ENCODE data around the gene FAM222A.

Gene FAM222A

GRCh38 chr12:109737631-109738030, 24.0 kb downstream of the FAM222A start:
- peak in 1 of 2 experiments; percentile 14 for DNase-seq
- TF ChIP-seq GATA1 (IDR thresholded peaks at IDR 0.05; ENCODE audit: low read depth, low read length) (no peak), POLR2A (IDR thresholded peaks at IDR 0.05; ENCODE audit: low read length) (no peak)

GRCh38 chr12:109738209-109738608, 24.6 kb downstream of the FAM222A start:
- TF ChIP-seq POLR2A (IDR thresholded peaks at IDR 0.05; ENCODE audit: low read length) (no peak), GATA1 (IDR thresholded peaks at IDR 0.05; ENCODE audit: low read depth, low read length) (no peak)
- DNase-seq: no peak

DNA sequence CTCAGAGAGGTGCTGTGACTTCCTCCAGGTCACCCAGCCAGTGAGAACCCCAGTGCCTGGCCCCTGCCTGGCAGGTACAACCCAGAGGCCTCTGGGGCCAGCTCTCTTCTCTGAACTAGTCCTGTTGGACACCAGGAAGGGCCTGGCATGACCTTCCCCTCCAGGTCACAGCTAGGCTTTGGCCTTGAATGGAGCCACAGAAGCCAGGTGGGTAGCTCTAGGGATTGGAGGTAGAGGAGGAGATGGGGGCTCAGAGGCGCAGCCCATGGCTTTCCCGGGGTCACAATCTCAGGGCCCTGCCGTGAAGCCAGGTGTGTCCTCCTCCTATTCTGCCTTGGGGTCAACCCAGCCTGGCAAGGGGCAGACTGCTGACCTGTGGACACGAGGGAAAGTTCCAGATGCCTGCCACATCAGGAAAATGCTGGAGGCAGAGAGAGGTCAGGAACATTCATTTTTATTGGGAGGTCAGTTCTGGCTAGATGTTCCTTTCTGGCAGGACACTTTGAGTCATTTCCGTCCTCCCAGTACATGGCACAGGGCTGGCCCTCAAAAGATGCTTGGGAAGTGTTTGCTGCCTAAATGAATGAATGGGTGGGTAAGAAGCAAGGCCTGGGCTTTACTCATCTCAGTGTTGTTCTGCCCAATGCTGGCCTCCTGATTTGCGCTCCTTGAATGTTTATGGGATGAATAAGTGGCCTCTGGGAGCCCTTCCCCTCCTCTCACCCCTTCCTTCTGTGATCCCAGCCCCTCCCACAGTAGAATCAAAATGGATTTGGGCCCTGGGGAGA, 25.4 kb downstream of the FAM222A start:
- TF ChIP-seq POLR2A (IDR thresholded peaks at IDR 0.05; ENCODE audit: low read length) (no peak), GATA1 (IDR thresholded peaks at IDR 0.05; ENCODE audit: low read depth, low read length) (no peak)
- no peak for DNase-seq

GRCh38 chr12:109739747-109740693, 26.4 kb downstream of the FAM222A start:
- TF ChIP-seq GATA1 (IDR thresholded peaks at IDR 0.05; ENCODE audit: low read depth, low read length) (no peak), POLR2A (IDR thresholded peaks at IDR 0.05; ENCODE audit: low read length) (no peak)
- DNase-seq: peak; percentile 75 to 94

DNA sequence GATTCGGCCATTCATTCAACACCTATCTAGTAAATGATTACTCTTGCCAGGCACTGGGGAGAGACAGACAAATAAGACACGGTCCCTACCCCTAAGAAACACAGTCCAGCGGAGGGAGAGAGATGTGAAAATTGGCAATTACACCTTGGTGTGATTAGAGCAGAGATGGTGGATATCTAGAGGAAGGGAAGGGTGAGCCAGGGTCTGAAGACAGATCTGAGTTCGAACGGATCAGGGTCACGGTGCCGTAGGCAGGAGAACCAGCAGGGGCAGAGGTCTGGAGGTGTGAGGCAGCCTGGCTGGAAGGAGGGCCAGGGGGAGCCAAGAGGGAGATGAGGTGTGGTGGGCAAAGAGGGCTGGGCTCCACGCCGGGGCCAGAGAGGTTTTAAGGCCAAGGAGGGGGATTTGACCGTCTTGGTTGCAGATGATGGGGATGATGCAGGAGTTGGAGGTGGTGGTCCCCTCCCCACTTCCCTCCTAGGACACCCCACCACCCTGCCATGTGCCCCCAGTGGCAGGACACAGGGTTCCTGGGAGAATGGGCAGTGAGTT, 27.1 kb downstream of the FAM222A start:
- TF ChIP-seq GATA1 (IDR thresholded peaks at IDR 0.05; ENCODE audit: low read depth, low read length) (no peak), POLR2A (IDR thresholded peaks at IDR 0.05; ENCODE audit: low read length) (no peak)
- no peak for DNase-seq

DNA sequence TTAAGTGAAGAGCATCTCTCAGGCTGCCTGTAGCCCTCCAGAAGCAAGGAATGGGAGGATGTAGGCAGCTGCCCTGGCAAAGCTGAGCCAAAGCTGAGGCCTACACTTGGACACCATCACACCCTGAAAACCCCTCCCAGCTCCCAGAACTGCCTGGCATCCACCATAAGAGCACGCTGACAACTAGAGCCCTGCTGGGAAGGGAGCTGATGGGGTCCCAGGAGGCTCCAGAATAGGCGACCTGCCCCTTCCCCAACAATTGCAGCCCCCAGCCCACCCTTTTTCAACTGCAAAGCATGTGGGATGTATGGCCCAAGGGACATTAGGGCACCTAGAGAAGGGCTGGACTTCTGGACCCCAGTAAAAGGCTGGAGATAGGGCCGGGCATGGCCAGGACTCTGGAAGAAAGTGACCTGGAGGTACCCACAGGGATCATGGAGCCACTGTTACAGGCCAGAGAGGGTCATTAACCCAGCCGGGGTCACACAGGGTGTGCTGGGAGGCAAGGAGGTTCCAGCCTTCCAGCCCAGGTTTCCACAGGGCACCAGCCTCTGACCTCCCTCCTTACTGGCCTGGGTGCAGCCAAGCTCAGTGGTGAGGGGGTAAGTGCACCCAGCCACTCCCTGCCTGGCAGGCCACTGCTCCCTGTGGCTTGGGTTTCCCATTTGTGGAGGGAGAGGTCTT, 27.8 kb downstream of the FAM222A start:
- TF ChIP-seq GATA1 (IDR thresholded peaks at IDR 0.05; ENCODE audit: low read depth, low read length): no peak
- no peak for TF ChIP-seq POLR2A (IDR thresholded peaks at IDR 0.05; ENCODE audit: low read length)
- no peak for DNase-seq

GRCh38 chr12:109741970-109742703, 28.5 kb downstream of the FAM222A start:
- TF ChIP-seq GATA1 (IDR thresholded peaks at IDR 0.05; ENCODE audit: low read depth, low read length) (no peak), POLR2A (IDR thresholded peaks at IDR 0.05; ENCODE audit: low read length) (no peak)
- DNase-seq: no peak

GRCh38 chr12:109743076-109743910, 29.7 kb downstream of the FAM222A start:
- TF ChIP-seq GATA1 (IDR thresholded peaks at IDR 0.05; ENCODE audit: low read depth, low read length) (no peak), POLR2A (IDR thresholded peaks at IDR 0.05; ENCODE audit: low read length) (no peak)
- no peak for DNase-seq

DNA sequence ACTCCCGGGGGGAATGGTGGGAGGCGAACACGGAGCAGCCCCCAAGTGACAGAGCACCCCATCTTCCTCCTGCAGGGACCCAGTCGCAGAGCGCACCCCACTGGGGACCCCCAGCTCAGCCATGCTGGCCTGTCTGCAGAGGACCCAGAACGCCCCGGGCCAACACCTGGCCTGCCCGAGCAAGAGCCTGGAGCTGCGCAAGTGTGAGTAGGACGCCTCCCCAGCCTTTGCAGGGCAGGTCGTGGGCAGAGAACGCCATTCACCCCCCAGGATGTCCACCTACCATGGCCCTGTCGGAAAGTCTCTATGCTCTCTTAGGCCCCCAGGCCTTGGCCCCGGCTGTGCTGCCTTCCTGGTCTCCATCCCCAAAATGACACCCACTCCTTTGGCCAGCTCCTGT, 30.4 kb downstream of the FAM222A start:
- DNase-seq: no peak
- no peak for TF ChIP-seq GATA1 (IDR thresholded peaks at IDR 0.05; ENCODE audit: low read depth, low read length)
- no peak for TF ChIP-seq POLR2A (IDR thresholded peaks at IDR 0.05; ENCODE audit: low read length)

- TF ChIP-seq POLR2A (IDR thresholded peaks at IDR 0.05; ENCODE audit: low read length) (no peak), GATA1 (IDR thresholded peaks at IDR 0.05; ENCODE audit: low read depth, low read length) (no peak)
Measured at GRCh38 chr12:109744986-109745942, 31.6 kb downstream of the FAM222A start.

More at GRCh38 chr12:109744986-109745942, 31.6 kb downstream of the FAM222A start:
- DNase-seq: no peak

Measured in erythroblast (primary cell).